HL-60/S4 treated with retinoic acid at 250 ng/mL for 4 days and 3 days (cell line): ENCODE measurements around the gene AFF1.
"Not testable (repeated sequence)": the region's sequence is repeated elsewhere in the genome, so short reads cannot be mapped to it uniquely, and the experiment has no call there.

ENCODE experiments used
- in situ Hi-C: fragments of 300-500 bp; cut with MboI; formaldehyde crosslinking; loops from 2 replicates; pipeline ENCODE4 v1.7.0; 2022; ENCODE audit warnings: low sequenced_read_pairs

Gene AFF1

DNA sequence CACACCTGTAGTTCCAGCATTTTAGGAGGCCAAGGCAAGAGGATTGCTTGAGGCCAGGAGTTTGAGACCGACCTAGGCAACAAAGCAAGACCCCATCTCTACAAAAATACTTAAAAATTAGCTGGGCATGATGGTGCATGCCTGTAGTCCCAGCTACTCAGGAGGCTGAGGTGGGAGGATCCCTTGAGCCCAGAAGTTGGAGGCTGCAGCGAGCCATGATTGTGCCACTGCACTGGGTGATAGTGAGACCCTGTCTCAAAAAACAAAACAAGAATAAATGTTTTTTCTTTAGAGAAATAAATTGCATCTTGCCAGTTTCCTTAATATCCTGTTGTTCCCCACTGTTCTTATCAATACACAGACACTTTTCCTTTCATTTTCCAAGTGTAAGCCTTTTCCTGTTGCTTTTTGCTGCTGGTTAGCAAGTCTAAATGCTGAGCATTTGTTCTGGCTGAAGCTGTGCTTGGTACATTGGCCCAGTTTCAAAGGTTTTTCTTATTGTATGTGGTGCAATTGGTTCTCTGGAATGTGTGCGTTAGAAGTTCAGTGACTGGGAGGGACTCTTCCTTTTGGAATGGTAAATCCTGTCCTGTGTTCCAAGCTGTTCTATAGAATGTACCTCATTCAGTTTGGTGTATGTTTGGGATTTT, 98.2 kb downstream of the AFF1 start:
- in situ Hi-C loops = no loop called here

DNA sequence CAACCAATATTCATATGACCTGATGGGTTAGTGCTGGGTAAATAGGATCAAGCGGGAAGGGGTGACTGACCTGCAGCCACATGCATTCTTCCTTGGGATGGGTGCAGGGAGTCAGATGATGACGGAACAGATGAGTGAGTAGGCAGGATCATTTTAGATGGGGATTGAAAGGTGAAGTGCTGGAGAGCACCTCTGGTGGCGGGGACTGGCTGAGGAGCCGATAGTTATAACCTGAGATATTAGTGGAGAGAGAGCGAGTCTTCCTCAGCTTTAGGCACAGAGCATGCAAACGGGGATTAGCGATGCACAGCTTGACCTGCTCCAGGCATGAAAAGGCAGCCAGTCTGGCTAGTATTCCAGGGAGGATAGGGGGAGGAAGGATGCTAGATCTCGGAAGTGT, 99.1 kb downstream of the AFF1 start:
- in situ Hi-C loops = no loop called here

DNA sequence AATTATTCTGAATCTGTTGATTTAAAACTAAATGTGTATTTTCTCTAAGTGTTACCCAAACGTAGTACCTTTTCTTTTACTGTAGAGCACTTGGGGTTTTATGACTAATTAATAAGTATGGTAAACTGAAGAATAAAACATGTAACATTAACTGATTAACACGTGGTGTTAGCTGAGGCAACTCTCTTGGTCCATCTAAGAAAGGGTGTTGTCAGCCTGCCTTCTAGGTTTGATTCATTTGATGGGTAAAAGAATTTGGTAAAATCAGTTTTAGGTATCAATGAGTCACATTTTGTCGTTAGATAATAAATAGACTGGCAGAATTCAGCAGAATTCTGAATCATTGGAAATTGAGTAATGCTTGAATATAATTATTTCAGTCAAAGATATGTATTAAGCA, 99.7 kb downstream of the AFF1 start:
- in situ Hi-C loops = no loop called here

DNA sequence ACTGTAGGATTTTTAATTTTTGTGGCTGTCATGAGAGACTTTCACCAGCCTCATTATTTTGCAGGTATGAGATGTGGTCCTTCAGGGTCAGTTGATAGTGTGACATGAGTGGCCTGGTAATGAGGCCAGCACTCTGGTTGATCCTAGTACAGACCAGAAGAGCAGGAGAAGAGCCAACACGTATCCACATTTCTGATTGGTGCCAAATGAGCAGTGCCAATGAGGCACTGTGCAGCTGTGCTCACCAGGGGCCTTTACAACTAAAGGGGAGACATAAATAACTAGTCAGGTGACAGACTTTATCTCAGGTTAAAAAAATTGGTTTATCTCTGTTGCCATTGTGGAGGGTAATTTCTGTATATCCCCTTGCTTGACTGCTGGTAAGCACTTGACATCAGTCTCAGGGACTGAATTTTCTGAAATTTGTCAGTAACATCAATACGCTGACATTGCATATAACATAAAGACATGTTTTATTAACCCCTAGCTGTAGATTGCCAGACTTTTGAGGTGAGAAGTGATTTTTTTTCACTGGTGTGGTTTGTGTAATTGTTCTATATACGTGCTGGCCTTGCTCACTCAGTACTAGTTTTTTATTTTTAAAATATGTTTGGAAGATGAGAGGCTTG, 101.2 kb downstream of the AFF1 start:
- in situ Hi-C loops = no loop called here

DNA sequence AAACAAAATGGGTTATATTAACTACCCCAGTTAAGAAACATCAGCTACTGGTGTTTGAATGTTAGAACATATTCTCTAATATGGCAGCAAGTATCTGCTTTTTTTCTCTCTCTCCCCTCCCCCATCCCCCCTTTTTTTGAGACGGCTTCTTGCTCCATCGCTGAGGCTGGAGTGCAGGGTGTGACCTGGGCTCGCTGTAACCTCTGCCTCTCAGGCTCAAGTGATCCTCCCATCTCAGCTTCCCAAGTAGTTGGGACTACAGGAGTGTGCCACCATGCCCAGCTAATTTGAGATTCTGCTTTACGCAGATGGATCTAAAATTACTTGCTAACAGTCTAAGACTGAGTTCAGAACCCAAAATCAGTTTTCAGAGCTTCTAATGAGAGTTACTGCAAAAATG, 101.9 kb downstream of the AFF1 start:
- in situ Hi-C loops = no loop called here

DNA sequence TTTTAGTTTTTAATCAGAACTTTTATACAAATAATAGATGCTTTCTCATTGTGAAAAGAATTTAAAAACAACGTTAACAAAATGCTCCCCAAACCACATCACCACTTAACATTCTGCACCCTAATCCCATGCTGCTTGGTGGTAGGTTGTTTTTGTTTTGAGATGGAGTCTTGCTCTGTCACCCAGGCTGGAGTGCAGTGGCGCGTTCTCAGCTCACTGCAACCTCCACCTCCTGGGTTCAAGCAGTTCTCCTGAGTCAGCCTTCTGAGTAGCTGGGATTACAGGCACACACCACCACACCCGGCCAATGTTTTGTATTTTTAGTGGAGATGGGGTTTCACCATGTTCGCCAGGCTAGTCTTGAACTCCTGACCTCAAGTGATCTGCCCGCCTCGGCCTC, 102.4 kb downstream of the AFF1 start:
- in situ Hi-C loops = not testable (repeated sequence)

DNA sequence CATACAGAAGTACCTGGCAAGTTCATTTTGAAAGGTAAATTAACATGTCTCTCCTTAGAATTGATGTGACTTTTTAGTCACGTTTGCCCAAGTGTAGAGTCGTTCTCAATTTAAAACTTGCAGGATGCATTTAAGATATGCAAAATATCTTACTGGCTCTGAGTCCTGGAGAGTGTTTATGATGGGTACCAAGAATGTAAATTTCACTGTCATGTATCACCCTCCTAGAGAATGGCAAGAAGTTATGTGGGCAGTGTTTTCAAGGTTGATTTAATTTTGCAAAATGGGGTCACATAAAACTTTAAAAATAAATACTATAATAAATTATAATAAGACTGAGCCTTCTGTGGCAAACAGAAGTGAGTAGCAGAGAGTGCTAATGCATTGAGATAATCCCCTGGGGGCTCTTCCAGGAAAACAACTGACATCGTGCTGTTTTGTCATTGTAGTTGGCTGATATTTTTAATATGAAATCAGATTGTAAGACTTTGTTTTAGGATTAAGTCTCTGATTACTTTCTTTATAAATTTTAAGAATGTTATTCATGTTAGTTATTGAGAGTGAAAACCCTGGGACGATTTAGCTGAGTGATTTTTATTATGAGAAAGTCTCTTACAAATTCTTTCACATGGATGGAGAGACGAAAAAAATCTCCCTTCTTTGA, 103.0 kb downstream of the AFF1 start:
- in situ Hi-C loops = no loop called here

DNA sequence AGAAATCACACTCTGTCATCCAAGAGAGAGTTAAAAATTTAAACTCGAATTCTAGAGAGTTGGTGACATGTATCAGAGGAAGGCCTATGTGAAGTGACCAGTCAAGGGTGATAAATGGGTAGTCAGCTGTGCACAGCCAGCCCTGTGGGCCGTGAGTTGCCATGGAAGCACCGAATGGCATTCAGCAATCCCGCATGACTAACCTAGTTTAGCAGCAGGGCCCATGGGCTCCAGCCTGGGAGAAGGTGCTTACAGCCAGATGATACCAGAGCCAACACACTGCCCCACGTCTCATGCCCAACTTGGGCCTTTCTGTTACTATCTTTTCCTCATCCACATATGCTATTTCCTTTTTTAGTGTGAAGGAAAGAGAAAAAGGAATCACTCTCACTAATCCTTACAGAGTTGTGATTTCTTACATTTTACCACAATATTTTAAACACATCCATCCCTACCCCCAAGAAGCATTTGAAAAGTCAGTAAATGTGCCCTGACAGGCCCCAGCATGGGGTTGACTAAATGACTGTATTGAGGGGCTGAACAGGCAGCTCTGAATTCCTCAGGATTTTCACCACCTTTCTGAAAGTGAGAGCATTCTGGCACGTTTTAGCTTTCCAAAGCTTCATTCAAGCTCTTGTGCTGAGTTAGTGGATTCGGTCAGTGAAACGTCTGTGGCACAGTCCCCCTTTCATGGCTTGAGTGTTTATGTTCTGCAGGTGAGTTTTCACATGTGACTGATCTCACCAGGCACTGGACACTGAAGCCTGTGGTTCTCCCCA, 104.2 kb downstream of the AFF1 start:
- in situ Hi-C loops = no loop called here

DNA sequence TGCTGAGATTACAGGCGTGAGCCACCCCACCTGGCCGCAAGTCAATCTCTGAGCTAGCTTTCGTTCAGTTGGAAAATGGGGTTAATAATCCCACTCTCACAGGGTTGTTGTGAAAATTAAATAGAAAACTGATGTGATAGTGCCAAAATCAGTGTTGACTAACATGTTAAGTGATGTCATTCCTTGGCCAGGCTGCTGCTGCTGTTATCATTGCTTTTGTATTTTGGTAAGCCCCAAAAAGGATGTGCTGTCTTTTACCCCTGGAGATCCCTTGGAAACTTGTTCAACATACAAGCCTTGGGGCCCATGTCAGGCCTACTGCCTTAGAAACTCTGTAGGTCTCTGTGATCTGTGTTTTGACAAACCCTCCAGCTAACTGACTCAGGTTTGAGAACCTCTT, 106.3 kb downstream of the AFF1 start:
- in situ Hi-C loops = no loop called here

DNA sequence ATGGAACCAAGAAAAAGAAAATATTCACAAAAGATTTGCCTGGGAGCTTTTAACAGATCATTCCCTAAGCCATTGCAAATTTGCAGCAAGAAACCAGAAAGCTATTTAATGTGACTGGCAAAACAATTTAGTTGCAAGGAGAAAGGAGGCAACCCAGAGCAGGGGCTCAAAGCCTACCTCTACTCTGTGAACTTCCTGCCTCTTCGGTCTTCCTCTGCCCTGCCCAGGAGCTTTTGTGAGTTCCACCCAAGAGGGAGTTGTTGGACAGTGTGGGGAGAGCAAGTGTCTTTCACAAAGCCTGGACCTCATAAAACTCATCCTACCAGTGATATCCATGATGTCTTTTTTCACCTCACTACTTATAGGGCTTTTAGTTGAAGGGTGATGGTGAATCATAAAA, 107.4 kb downstream of the AFF1 start:
- in situ Hi-C loops = no loop called here

DNA sequence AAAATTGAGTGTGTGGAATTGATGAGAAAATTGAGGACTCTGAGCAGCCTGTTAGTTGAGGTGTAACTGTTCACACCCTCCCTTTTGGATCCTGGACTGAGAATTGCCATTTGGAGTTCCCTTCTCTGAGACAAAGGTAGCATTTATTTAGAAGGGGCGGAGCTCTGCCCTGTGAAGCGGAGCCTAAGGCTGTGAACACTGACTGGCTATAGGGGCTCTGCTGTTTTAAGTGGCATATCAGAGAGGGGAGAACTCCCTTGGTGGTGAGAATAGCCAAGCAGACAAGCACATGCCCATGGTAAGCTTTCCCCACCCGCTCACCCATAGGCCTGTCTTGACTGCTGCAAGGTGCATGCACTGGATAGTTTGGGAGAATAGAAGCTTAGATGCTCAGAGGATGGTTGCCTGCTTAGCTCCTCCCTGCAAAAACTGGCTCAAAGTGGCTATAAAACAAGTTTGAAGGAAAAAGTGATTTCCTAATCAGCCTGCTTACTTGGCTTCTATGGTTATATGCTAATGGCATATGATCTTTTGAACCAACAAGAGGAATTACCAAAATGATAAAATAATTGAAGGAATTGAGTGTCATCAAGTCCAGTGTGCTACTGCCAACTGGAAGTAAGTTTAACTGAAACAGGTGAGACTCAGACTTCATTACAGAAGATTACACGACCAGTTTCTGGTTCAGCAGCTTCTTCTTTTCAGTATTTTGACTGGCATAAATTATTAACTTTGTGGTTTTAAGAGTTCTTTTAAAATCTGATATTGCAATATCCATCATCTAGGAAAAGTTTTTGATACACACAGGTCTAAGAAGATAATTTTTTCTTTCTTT, 108.4 kb downstream of the AFF1 start:
- in situ Hi-C loops = no loop called here

DNA sequence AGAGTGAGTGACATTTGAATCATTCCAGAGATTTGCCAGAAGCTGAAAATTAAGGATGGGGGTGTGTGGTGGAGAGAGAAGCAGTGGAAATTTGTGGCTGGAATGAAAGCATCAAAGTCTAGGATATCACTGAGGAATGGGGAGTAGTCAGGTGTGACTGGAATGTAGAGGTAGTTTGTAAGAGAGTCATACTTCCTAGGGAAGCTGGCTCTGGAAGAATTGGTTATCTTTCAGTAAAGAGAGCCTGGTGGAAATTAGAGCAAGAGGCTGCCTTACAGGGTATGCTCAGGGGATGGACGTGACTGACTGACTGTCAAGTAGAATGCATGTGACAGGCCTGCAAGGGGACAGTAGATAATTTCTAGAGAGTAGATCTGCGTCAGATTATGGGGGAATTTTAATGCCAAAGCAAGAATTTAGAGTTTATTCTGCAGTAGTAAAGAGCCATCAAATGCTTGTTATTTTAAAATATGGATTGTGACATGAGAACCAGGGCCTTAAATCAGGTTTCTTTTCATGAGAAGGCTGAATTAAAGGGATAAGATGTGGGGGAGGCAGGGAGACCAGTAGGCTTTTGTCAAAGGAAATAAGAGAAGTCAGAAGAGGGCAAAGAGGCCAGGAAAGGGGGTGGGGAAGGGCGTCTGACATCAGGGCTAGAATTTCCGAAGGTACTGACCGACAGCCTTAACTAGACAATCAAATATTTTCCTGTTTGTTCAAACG, 109.9 kb downstream of the AFF1 start:
- in situ Hi-C loops = no loop called here

DNA sequence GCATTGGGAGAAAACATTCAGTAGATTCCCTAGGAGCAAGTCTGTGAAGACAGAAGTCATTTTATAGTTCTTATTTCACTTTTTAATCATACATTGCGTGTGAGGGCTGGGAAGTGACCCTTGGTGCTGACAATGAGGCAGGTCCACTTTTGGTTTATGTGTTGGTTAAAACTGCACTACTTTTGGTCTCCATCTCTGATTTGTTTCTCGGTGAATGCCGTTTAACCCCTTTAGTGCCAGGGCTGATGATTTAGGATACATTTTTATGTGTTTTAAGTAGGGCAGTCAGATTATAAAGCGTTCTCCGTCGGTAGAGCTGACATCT, 110.4 kb downstream of the AFF1 start:
- in situ Hi-C loops = no loop called here

DNA sequence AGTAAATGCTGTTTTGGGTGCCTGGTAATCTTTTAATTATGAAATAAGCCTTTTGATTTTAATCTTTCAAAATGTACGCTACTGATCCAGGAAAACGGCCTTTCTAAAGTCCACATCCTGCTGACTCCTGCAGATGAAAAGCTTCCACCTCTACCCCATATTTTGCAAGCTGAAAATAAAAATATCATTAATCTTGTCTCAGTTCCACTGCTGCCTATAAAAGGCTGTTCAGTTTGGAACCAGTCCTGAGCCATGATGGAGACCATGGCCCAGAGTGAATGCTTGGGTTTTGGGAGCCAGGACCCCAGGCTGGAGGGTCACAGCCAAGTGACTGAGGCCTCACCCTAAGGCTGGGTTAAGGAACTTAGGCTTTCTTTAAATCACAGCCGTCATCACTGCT, 110.8 kb downstream of the AFF1 start:
- in situ Hi-C loops = no loop called here

DNA sequence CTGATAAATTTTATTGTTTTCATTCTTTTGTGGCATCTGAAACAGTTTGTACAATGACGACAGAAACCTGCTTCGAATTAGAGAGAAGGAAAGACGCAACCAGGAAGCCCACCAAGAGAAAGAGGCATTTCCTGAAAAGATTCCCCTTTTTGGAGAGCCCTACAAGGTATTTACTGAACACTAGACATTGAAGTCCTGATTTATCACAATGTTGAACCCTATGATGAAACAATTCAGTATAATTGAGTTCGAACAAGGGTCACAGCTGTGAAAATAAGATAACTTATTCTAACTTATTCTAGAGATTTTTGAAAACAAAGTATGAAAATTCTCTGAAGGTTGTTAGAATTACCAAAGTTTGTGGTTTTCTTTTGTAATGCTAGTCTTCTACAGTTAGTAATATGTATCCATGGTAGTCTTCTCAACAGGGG, 111.3 kb downstream of the AFF1 start:
- in situ Hi-C loops = no loop called here

DNA sequence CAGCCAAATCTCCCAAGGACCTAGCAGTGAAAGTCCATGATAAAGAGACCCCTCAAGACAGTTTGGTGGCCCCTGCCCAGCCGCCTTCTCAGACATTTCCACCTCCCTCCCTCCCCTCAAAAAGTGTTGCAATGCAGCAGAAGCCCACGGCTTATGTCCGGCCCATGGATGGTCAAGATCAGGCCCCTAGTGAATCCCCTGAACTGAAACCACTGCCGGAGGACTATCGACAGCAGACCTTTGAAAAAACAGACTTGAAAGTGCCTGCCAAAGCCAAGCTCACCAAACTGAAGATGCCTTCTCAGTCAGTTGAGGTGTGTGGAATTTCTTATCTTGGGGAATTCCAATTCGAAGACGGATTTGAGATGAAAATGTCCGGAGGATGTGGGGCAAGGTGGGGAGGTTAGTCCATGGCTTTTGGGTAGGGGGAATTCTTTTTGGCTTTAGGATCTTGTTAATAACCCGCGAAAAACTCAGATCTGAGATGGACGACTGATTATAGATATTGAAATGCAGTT, 112.5 kb downstream of the AFF1 start:
- in situ Hi-C loops = no loop called here

DNA sequence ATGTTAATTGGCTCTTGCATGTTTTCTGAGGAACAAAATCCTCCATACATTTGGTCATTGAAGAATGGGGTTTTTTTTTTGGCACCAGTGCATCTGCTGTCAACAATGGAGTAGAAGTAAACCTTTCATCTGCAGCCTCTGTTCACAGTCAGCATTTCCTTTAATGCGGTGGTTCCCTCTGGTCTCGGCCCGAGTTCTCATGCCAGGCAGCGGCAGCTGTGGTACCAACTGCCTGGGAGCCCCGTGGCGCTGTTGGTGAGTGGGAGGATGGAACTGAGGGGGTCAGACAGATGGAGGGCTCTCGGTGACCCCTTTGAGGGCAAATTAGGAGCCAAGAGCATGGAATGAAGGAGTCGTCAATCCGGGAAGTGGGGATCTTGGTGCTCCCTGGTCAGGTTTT, 114.7 kb downstream of the AFF1 start:
- in situ Hi-C loops = no loop called here

DNA sequence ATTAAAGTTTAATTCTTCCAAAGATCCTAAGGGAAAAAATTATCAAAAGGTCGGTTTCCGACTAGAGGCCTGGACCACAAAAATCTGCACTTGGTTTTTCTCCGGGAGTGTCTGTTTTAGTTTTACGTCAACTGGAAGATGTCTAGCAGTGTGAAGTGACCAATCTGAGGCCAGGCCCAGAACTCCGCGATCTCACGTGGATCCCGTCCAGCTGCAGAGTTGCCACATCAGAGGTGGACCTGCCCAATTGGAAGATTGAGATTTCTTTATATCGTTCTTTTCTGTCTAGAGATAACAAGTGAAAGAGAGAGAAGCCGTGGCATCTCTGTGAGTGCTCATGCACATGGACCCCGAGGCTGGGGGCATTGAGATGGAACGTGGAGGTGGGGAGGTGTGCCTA, 115.8 kb downstream of the AFF1 start:
- in situ Hi-C loops = no loop called here

DNA sequence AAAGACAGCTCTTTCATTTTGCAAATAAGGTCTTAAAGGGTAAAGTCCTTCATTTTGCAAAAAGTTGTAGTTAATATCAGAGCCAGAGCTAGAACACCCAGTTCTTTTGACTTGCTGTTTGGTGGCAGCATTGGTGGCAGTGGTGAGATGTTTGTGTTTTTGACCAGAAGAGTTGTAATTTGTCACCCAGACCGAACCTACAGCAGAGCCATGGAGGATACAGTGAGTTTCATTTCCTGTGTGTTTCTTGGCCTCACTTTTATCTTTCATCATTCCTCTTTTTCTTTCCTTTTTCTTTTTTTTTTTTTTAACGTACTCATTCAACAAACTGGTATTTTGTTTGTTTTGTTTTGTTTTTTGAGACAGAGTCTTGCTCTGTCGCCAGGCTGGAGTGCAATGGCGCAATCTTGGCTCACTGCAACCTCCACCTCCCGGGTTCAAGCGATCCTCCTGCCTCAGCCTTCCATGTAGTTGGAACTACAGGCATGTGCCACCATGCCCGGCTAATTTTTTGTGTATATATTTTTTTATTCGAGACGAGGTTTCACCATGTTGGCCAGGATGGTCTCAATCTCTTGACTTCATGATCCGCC, 116.4 kb downstream of the AFF1 start:
- in situ Hi-C loops = no loop called here

DNA sequence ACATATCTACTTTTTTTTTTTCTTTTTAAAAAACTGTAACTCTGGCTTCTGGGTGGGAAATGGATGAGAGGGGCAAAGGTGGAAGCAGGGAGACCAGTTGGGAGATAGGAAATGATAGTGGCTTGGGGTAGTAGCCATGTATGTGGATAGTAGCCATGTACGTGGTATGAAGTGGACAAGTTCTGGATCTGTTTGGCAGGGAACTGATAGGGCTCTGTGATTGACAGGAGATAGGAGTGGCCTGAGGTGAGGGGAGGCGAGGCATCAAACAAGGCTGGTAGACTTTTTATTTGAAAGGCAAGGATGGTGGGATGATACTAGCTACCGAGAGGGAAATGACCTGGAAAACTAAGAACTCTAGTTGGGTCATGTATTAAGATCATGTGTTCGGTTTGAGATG, 117.8 kb downstream of the AFF1 start:
- in situ Hi-C loops = no loop called here
